K562 treated with DMSO at 1 percent for 48 hours (cell line): ENCODE data around the gene NLRC4. TPM values are rescaled to one million over a fixed set of nuclear protein-coding genes. Genes with fewer than 3 reads are reported as not detected.

Experiments used
- total RNA-seq: library from RNA; unstranded; fragments of 300-600 nt; gene quantifications from 2 replicates; pipeline ENCODE4 v1.2.3, GENCODE V29; 2022; ENCODE audit warnings: low replicate concordance; ENCODE audit errors: extremely low read depth

NLRC4 gene, protein sequence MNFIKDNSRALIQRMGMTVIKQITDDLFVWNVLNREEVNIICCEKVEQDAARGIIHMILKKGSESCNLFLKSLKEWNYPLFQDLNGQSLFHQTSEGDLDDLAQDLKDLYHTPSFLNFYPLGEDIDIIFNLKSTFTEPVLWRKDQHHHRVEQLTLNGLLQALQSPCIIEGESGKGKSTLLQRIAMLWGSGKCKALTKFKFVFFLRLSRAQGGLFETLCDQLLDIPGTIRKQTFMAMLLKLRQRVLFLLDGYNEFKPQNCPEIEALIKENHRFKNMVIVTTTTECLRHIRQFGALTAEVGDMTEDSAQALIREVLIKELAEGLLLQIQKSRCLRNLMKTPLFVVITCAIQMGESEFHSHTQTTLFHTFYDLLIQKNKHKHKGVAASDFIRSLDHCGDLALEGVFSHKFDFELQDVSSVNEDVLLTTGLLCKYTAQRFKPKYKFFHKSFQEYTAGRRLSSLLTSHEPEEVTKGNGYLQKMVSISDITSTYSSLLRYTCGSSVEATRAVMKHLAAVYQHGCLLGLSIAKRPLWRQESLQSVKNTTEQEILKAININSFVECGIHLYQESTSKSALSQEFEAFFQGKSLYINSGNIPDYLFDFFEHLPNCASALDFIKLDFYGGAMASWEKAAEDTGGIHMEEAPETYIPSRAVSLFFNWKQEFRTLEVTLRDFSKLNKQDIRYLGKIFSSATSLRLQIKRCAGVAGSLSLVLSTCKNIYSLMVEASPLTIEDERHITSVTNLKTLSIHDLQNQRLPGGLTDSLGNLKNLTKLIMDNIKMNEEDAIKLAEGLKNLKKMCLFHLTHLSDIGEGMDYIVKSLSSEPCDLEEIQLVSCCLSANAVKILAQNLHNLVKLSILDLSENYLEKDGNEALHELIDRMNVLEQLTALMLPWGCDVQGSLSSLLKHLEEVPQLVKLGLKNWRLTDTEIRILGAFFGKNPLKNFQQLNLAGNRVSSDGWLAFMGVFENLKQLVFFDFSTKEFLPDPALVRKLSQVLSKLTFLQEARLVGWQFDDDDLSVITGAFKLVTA
- total RNA-seq, result not detected in 2 replicates

DNA sequence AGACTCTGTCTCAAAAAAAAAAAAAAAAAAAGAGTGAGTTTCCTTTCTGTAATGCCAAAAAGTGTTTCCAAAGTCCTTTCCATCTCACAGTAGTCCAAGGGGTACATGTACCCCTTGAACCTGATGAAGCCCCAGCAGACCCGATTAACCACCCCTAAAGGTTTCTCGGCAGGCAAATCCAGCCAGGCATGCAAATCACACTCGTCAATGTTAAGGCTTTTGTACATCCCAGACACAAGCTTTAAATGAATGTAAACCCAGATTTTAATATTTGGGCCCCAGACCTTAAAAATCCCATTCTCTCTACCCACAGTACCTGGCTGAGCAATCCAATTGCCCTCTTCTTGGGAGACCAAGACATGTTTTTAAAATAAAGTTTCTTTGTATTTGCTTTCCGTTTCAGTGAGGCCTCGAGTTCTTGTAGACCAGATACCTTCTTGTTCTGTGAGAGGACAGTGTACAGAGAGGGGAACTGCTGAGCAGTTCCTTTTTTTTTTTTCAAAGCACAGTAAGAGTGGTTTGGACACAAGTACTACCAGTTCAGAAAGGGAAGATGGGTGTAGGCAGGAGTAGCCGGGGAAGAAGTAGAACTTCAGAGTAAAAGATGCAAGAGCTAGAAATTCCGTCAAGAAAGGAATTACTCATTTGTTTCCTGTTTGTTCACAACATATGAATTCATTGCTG, at the start of gene NLRC4:
NLRC4 (minus strand) TSS at position 465 of the 684 bp plus-strand sequence. CDS start 8,111 bp downstream, outside the sequence.

DNA sequence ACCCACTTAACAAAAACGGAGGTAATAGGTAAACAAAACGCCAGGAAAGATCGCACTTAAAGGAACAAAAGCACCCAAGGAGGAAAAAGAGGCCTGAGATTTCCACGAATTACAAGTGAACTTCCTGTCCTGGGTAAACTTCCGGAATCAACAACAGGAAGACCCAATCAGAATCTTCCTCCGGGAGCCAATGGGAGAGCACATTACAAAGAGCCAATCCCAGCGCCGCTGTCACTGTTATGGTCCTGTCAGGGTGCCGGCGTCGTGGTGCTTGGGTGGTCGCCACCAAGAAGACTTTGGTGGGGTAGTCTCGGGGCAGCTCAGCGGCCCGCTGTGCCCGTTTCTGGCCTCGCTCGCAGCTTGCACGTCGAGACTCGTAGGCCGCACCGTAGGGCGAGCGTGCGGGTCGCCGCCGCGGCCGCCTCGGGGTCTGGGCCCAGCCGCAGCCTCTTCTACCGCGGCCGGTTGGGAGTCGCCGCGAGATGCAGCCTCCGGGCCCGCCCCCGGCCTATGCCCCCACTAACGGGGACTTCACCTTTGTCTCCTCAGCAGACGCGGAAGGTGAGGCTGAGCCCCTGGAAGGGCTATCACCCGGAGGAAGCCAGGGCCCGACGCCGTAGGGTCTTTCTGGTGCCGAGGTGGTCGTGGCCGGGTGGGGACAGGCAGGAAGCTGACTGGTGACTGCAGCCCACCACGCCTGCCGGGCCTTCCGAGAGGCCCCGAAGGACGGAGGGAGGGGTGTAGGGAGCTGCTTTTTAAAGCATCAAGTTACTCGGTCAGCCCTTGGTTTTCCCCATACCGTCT, 13.2 kb upstream of the NLRC4 start, which contains the start of gene YIPF4:
YIPF4 (plus strand) TSS at position 231 of the 804 bp plus-strand sequence; CDS start at position 483, 252 bp downstream.

Other genes with a start within 250 kb of the NLRC4 start
- gene DPY30, start 225.1 kb downstream of the NLRC4 start, total RNA-seq, result not detected in 2 replicates
- not detected in 2 replicates for gene SPAST, start 201.3 kb downstream of the NLRC4 start, total RNA-seq
- not detected in 2 replicates for gene SLC30A6, start 99.0 kb downstream of the NLRC4 start, total RNA-seq
- gene YIPF4, start 13.0 kb upstream of the NLRC4 start, total RNA-seq, result not detected in 2 replicates
- gene BIRC6, start 92.1 kb upstream of the NLRC4 start, total RNA-seq, result not detected in 2 replicates